ENCODE measurements around the gene EFCC1. TPM values are rescaled to one million over a fixed set of nuclear protein-coding genes. Genes with fewer than 3 reads are reported as not detected.

EFCC1 gene
- polyA plus RNA-seq, 1 experiment, result not detected

- Histone ChIP-seq H3K4me3 (ENCODE audit: low read depth, low read length) (no peak overlapping the region), H3K36me3 (ENCODE audit: control insufficient read depth, insufficient read depth, low read length) (no peaks in the 10 kb centered on the region), H3K27me3 (ENCODE audit: control insufficient read depth, insufficient read depth, low read length) (peaks cover 41% of the 10 kb centered on the region)
- DNase-seq (ENCODE audit: low read depth), result no peak
- CTCF ChIA-PET, result interaction anchor here (0.8 to 1.5 kb wide), 2 partner anchors 12 to 16 kb away, joined by 3 to 4 read pairs; no protein-coding TSS in a partner anchor
- TF ChIP-seq CTCF (IDR thresholded peaks at IDR 0.05; ENCODE audit: insufficient read depth, low read depth, low read length), result no peak
- POLR2A ChIA-PET, result interaction anchor here (0.6 kb wide), 1 partner anchor 475 kb away, joined by 10 read pairs; no protein-coding TSS in a partner anchor
Observed at GRCh38 chr3:129004639-129005295, 3.7 kb downstream of the EFCC1 start.

- no peaks in the 10 kb centered on the region for H3K36me3 ChIP-seq (ENCODE audit: control insufficient read depth, insufficient read depth, low read length)
- no peak for DNase-seq (ENCODE audit: low read depth)
- peaks cover 35% of the 10 kb centered on the region for H3K27me3 ChIP-seq (ENCODE audit: control insufficient read depth, insufficient read depth, low read length)
- no peak for TF ChIP-seq CTCF (IDR thresholded peaks at IDR 0.05; ENCODE audit: insufficient read depth, low read depth, low read length)
- POLR2A ChIA-PET, result no interaction called here
- CTCF ChIA-PET, result interaction anchor here (1.4 kb wide), 1 partner anchor 11 kb away, joined by 3 read pairs; no protein-coding TSS in a partner anchor
- no peak overlapping the region for H3K4me3 ChIP-seq (ENCODE audit: low read depth, low read length)
Observed at GRCh38 chr3:129005526-129006303, 4.6 kb downstream of the EFCC1 start.

GRCh38 chr3:129006864-129007263 is 5.8 kb downstream of the EFCC1 start:
- DNase-seq (ENCODE audit: low read depth), result no peak
- no peak overlapping the region for H3K4me3 ChIP-seq (ENCODE audit: low read depth, low read length)
- no peaks in the 10 kb centered on the region for H3K36me3 ChIP-seq (ENCODE audit: control insufficient read depth, insufficient read depth, low read length)
- ChIA-PET POLR2A (no interaction called here), CTCF (no interaction called here)
- peaks cover 29% of the 10 kb centered on the region for H3K27me3 ChIP-seq (ENCODE audit: control insufficient read depth, insufficient read depth, low read length)
- no peak for TF ChIP-seq CTCF (IDR thresholded peaks at IDR 0.05; ENCODE audit: insufficient read depth, low read depth, low read length)

GRCh38 chr3:129007792-129008191 is 6.7 kb downstream of the EFCC1 start:
- ChIA-PET CTCF (interaction anchor here (0.8 to 1.1 kb wide), 2 partner anchors 9 to 12 kb away, joined by 3 read pairs; no protein-coding TSS in a partner anchor), POLR2A (no interaction called here)
- no peaks in the 10 kb centered on the region for H3K36me3 ChIP-seq (ENCODE audit: control insufficient read depth, insufficient read depth, low read length)
- peaks cover 21% of the 10 kb centered on the region for H3K27me3 ChIP-seq (ENCODE audit: control insufficient read depth, insufficient read depth, low read length)
- TF ChIP-seq CTCF (IDR thresholded peaks at IDR 0.05; ENCODE audit: insufficient read depth, low read depth, low read length), result no peak
- DNase-seq (ENCODE audit: low read depth), result no peak
- no peak overlapping the region for H3K4me3 ChIP-seq (ENCODE audit: low read depth, low read length)

- H3K27me3 ChIP-seq (ENCODE audit: control insufficient read depth, insufficient read depth, low read length), result peaks cover 16% of the 10 kb centered on the region
- H3K4me3 ChIP-seq (ENCODE audit: low read depth, low read length), result no peak overlapping the region
- TF ChIP-seq CTCF (IDR thresholded peaks at IDR 0.05; ENCODE audit: insufficient read depth, low read depth, low read length), result no peak
- no peaks in the 10 kb centered on the region for H3K36me3 ChIP-seq (ENCODE audit: control insufficient read depth, insufficient read depth, low read length)
- DNase-seq (ENCODE audit: low read depth), result no peak
- CTCF ChIA-PET, result interaction anchor here (1.3 kb wide), 1 partner anchor 44 kb away, joined by 4 read pairs; no protein-coding TSS in a partner anchor
- POLR2A ChIA-PET, result no interaction called here
Observed at GRCh38 chr3:129009266-129009665, 8.2 kb downstream of the EFCC1 start.
